OCI-LY3 (cell line): ENCODE data around the gene MIOX.

ENCODE experiments used
- EZH2phosphoT487 ChIP-seq: fragments of 200-600 bp; shearing (Covaris generic); IDR thresholded peaks from 2 replicates; pipeline ENCODE4 v1.6.1; 2018; ENCODE audit warnings: antibody characterized with exemption, mixed run types, low read depth
- TF ChIP-seq, protein P1 (sequence below): fragments of 200-600, 300-600 bp; sonication (generic); IDR thresholded peaks from 2 replicates; pipeline ENCODE4 v1.5.1; 2014; ENCODE audit warnings: antibody characterized with exemption, low read length, low read depth

DNA sequence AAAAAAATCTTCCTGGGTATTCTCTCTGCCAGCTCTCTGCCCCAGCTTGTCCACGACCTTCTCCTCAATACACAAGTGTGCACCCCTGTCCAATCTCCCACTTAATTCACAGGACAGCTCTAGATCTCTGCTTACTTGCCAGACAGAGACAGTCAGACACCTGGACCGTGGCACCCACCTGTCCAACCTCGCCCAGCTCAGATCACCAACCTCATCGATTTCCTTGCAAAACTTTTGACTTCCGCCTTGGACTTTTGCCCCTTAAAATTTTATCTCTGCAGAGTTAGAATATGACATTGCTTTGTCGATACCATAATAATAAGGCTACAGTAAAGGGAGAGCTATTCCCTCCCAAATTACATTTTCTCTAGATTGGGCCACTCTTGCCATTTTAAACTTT is 10.4 kb downstream of the MIOX start:
- TF ChIP-seq, protein P1, sequence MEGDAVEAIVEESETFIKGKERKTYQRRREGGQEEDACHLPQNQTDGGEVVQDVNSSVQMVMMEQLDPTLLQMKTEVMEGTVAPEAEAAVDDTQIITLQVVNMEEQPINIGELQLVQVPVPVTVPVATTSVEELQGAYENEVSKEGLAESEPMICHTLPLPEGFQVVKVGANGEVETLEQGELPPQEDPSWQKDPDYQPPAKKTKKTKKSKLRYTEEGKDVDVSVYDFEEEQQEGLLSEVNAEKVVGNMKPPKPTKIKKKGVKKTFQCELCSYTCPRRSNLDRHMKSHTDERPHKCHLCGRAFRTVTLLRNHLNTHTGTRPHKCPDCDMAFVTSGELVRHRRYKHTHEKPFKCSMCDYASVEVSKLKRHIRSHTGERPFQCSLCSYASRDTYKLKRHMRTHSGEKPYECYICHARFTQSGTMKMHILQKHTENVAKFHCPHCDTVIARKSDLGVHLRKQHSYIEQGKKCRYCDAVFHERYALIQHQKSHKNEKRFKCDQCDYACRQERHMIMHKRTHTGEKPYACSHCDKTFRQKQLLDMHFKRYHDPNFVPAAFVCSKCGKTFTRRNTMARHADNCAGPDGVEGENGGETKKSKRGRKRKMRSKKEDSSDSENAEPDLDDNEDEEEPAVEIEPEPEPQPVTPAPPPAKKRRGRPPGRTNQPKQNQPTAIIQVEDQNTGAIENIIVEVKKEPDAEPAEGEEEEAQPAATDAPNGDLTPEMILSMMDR, result no peak
- TF ChIP-seq EZH2phosphoT487, result no peak
